GM21737 (cell line): ENCODE data around the gene SLC38A8.

Experiments used
- ATAC-seq: cut with Tn5 transposase; IDR thresholded peaks from one replicate; pipeline ENCODE4 v1.9.1; 2021; ENCODE audit warnings: mild to moderate bottlenecking, moderate library complexity; ENCODE audit not compliant: unreplicated experiment

The SLC38A8 gene

GRCh38 chr16:84003038-84003437 is 39.6 kb downstream of the SLC38A8 start:
- no peak for ATAC-seq

- ATAC-seq: no peak
These were observed 40.9 kb downstream of the SLC38A8 start for GRCh38 chr16:84001726-84002125.

DNA sequence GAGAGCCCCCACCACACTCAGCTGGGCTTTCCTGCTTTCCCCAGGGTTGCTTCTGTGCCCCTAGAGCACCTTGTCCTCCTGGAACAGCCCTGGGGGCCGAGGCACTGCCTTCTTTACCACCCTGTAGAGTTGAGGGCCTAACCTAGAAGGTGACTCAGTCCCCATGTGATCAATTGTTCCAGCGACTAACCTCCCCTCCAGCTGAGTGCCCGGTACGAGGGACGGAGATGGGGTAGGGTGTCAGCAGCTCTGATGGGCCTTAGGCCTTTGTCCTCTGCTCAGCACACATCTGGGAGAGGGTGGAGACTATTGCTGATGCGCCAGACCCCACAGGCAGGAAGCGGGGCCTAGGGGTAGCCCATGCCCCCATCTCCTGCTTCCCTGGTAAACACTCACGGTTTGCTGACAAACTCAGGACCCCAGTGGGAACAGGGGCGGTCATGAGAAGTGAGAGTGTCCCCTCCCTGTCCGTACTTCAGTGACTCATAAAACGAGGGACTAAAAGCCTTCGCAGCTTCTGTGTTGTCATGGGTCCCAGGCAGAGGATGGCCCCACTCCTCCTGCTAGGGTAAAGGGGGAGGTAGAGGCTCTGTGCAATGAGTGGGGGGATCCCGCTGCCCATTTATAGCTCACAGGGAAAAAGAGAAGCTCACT is 41.5 kb downstream of the SLC38A8 start:
- ATAC-seq: no peak

- no peak for ATAC-seq
These were observed 44.5 kb downstream of the SLC38A8 start for GRCh38 chr16:83998091-83998490.

GRCh38 chr16:83996481-83997252 is 45.9 kb downstream of the SLC38A8 start:
- no peak for ATAC-seq

DNA sequence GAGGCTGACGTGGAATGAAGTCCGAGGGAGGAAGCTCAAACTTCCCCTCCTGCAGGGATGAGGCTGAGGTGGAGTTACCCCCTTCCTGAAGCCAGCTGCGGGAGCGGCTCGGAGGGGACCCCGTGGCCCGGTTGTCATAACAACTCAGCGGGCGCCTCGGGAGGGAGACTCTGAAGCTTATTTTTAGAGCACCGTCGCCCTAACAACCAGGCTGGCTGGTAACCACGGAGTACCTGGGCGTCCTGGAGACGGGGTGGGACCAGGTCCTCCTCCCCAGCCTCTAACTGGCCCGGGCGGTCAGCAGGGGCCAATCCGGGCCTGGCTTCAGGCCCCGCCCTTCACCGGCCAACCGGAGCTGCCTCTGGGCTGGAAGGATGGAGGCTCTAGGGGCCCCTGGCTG is 46.8 kb downstream of the SLC38A8 start:
- ATAC-seq: no peak

DNA sequence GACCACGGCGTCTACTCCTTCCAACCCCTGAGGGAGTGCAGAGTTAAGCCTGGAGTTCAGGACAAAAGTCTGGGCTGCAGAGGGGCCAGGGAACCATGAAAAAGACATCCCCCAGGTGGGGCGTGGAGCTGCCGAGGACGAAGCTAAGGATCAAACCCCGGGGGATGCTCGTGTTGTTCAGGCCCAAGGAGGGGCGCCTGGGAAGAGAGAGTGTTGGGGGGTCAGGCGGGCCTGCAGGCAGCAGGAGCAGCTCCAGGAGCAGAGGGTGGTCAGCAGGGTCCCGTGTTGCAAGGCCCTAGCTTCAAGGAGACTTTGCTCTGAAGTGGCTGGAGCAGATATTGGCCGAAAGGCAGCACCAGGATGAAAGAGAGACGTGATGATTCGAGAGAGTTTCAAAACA is 47.9 kb downstream of the SLC38A8 start:
- no peak for ATAC-seq

GRCh38 chr16:83994087-83994486 is 48.5 kb downstream of the SLC38A8 start:
- ATAC-seq: no peak

DNA sequence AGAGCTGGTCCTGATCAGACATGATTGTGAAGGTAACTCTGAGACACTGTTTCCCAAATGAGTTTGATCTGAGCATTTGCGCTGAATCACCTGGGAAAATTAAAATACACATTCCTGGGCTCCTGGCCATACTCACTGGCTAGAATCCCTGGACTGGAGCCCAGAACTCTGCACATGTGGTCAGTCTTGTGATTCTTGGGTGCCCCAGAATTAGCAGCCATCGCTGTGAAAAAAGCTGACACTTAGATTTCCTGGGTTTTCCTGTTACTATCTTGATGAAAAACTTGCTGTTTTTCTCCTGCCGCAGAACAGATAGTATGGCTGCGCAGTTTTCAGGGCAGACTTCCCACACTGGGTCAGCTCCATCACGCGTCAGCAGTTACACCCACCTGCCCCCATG is 50.0 kb downstream of the SLC38A8 start:
- no peak for ATAC-seq

GRCh38 chr16:83990492-83990891 is 52.1 kb downstream of the SLC38A8 start:
- no peak for ATAC-seq

DNA sequence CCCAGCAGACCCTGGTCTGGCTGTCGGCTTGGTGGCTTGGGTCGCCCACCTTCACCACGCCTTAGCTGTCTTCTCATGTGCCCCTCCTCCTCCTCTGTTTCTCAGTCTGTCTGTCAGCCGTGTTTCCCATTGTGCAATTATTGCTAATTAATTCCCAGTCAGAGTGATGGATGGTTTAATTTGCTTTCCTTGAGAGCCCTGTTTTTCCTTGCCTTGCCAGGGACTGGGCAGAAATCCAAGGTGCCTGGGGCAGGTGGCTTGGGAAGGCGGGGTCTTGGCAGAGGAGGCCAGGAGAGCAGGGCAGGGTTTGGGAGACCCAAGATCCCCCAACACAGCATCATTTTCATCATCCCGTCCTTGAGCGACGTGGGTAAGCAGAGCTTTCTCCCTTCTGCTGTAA is 53.3 kb downstream of the SLC38A8 start:
- ATAC-seq: no peak

DNA sequence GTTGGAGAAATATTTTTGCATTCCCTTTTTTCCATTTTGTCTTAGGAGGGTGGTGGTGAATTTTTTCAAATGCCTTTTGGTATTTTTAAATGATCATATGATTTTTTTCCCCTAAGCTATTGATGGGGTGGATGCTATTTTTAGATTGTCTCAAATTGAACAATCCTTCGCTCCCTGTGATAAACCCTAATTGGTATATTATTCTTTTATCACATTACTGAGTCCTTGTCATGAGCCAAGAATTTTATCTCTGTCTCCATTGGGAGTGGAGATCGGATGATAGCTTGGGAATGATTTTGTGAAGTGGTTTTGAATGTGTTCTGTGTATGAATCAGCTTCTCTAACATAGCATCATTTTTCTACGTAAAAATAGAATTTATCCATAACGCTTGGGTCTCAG is 59.1 kb downstream of the SLC38A8 start:
- ATAC-seq: no peak

- no peak for ATAC-seq
These were observed 60.8 kb downstream of the SLC38A8 start for GRCh38 chr16:83981799-83982198.

GRCh38 chr16:83980794-83981193 is 61.8 kb downstream of the SLC38A8 start:
- no peak for ATAC-seq

- no peak for ATAC-seq
These were observed 63.2 kb downstream of the SLC38A8 start for GRCh38 chr16:83979441-83979840.

DNA sequence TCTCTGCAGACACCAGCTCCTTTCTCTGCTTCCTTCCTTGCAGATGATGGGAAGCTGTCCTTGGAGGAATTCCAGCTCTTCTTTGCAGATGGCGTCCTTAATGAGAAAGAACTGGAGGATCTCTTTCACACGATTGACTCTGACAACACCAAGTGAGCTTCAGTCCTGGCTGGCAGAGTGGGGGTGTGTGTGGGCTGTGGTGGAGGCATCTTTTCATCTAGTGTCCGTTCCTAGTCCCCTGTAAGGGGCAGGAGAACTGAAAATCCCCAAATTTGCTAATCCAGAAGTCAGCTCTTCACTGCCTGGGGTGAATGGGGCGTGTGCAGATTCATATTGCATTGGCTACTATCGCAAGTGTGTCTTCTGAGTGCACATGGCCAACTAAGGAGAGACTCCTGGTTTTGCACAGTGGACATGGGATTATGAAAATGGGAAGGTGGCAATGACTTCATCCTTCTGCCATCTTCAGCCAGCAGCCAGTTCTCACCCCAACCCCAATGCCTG is 64.1 kb downstream of the SLC38A8 start:
- ATAC-seq: no peak

DNA sequence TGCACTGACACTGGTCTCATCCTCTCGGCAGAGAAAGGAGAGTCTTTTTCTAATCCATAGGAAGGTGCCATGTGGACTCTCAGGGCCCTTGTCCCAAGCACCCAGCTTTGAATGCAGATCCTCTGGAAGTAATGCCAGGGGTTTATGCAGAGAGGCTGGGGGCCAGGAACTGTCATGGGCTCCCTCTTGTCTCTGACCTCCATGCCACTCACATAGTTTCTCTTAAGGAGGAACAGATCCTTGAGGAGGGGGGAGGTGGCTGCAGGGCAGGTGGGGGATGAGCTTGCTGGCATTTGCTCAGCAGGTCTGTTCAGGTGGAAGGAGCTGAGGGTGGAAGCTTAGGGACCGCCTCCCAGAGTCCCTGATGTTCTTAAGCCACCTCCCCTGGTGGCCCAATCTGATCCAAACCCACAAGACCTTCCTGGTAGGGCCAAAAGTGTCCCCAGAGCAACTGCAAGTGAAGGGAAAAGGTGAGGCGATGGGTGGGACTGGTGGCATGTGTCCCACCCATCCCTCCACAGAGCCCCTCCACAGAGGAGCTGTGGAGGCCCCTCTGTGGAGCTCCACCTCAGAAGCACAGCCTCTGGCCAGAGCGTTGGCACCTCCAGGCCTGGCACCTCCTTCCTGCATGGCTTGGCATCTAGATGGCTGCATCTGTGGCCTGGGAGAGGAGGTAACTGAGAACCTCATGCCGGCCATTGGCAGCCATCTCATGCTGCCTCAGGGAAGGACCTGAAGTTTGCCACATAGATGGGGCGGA is 65.4 kb downstream of the SLC38A8 start:
- ATAC-seq: no peak

DNA sequence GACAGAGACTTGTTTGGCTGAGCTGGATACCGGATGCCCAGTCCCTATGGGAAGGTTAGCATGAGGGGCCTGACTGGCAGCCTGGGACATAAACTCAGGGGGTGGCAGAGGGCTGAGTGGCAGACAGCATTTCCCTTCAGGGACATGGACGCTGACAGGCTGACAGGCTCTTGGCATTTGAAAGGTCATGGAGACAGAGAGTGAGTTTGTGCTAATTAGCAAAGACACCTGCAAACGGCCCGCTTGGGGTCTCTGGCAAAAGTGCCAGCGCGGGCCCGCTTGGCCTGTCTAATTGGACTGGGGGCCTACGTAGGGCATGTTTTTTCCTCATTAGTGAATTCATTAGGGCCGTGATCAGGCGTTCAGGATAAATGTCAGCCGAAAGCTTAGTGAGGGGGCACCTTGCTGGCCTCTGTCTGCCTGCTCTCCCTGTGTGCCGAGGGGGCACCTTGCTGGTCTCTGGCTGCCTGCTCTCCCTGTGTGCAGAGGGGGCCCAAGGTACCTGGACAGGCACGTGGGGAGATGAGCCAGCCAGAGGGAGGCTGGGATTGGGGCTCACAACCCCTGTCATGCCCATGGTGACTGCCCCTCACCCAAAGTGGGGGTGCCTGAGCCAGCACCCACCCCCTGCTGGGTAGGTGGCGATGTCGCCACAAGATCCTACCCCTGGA is 66.9 kb downstream of the SLC38A8 start:
- ATAC-seq: no peak

- ATAC-seq: no peak
These were observed 68.1 kb downstream of the SLC38A8 start for GRCh38 chr16:83974475-83974874.

DNA sequence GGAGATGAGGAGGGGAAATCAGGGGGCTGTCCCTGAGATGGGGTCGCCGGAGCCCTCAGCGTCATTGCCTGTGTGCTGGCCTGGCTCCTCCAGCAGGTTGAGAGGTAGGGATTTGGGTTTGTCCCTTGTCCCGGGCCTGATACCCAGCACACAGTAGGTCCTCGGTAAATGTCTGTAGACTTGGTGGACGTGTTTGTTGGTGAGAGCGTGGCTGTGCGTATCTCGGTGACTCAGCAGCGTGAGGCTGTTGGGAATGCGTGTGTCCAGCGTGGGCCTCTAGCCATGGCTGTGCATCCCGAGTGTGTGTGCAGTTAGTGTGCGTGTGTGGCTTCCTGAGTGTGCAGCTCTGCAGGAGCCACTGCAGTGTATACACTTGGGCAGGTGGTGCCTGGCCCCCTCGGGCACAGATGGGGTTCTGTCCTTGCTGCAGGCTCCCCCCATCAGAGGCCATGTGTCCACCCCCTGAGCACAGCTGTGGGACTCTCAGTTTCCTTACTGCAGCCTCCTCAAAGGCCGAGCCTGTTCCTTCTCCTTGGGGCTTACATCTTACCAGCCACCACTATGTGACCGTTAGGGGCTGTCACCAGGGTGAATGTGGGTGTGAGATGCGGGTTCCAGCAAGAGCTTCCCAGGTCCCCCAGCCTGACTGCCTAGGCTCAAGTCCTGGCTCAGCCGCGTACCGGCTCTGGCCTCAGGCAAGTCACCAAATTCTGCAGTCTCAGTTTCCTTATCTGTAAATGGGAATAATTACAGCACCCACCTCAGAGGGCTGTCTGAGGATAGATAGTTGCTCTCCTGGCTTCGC is 68.8 kb downstream of the SLC38A8 start:
- ATAC-seq: no peak
